Peyer's patch (tissue), 4 donors: ENCODE results near the gene HGF.

Source experiments
- POLR2A ChIP-seq, 2 donors: fragments of 450-650 bp; IDR thresholded peaks; one replicate each; pipeline ENCODE4 v1.5.1; 2017; ENCODE audit warnings: antibody characterized with exemption in 2 of 2, mild to moderate bottlenecking in 2 of 2, moderate library complexity in 2 of 2
- TF ChIP-seq, protein P1 (sequence below), 6 experiments: fragments of 450-650 bp in 4 of 6; fragments of 200-600 bp in 2 of 6; sonication (generic) in 1 of 6; IDR thresholded peaks; one replicate each; pipeline ENCODE4 v1.5.1; 2017 to 2019; ENCODE audit warnings: antibody characterized with exemption in 6 of 6, mild to moderate bottlenecking in 3 of 6, moderate library complexity in 1 of 6

DNA sequence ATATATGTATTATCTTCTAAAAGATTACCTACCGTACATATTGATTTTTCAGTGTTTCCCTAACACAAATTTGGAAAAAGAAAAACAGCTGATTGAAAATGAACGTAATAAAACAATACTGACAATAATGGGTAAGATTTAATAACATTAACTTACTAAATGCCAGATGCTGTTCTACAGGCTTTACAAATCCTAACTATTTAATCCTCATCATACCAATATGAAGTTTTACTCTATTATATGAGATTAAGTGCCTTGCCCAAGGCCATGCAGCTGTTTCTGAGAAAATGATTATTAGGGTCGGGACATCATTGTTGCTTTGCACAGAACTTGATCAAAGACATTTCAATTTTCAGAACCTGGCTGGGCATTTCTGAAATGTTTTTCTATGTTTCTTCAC is 104.6 kb downstream of the HGF start:
- TF ChIP-seq, protein P1, sequence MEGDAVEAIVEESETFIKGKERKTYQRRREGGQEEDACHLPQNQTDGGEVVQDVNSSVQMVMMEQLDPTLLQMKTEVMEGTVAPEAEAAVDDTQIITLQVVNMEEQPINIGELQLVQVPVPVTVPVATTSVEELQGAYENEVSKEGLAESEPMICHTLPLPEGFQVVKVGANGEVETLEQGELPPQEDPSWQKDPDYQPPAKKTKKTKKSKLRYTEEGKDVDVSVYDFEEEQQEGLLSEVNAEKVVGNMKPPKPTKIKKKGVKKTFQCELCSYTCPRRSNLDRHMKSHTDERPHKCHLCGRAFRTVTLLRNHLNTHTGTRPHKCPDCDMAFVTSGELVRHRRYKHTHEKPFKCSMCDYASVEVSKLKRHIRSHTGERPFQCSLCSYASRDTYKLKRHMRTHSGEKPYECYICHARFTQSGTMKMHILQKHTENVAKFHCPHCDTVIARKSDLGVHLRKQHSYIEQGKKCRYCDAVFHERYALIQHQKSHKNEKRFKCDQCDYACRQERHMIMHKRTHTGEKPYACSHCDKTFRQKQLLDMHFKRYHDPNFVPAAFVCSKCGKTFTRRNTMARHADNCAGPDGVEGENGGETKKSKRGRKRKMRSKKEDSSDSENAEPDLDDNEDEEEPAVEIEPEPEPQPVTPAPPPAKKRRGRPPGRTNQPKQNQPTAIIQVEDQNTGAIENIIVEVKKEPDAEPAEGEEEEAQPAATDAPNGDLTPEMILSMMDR (IDR thresholded peaks at IDR 0.05): no peak
- TF ChIP-seq POLR2A (IDR thresholded peaks at IDR 0.05): no peak
